Esophagus muscularis mucosa (tissue), 4 donors: ENCODE measurements around the gene LCORL. TPM values are rescaled to one million over a fixed set of nuclear protein-coding genes. Genes with fewer than 3 reads are reported as not detected.

Source experiments
- DNase-seq: peaks from one replicate; pipeline ENCODE4 v3.0.0-alpha.2; 2017; ENCODE audit errors: extremely low spot score
- H3K27ac ChIP-seq, 4 donors: fragments of 200-600 bp; sonication (generic); replicated peaks in 1 of 4; 1 replicate in 3 of 4; 2 replicates in 1 of 4; pipeline ENCODE4 v1.5.1; 2016 to 2019; ENCODE audit warnings: mild to moderate bottlenecking in 1 of 4
- H3K27me3 ChIP-seq, 4 donors: fragments of 200-600 bp; sonication (generic); one replicate each; pipeline versions ENCODE4 v1.5.1 to v1.6.0; 2016 to 2019
- H3K36me3 ChIP-seq, 4 donors: fragments of 200-600 bp; sonication (generic); one replicate each; pipeline ENCODE4 v1.5.1; 2016 to 2019
- H3K4me1 ChIP-seq, 4 donors: fragments of 200-600 bp; sonication (generic); one replicate each; pipeline ENCODE4 v1.5.1; 2016 to 2019
- H3K4me3 ChIP-seq, 4 donors: fragments of 200-600 bp; sonication (generic); 1 replicate in 2 of 4; 2 replicates in 2 of 4; pipeline ENCODE4 v1.5.1; 2016 to 2019; ENCODE audit warnings: mild to moderate bottlenecking in 4 of 4, moderate library complexity in 1 of 4
- H3K9me3 ChIP-seq, 4 donors: fragments of 200-600 bp; sonication (generic); 1 replicate in 3 of 4; 2 replicates in 1 of 4; pipeline ENCODE4 v1.5.1; 2016 to 2019
- CTCF ChIP-seq, 3 experiments: fragments of 200-600 bp in 2 of 3; fragments of 450-650 bp in 1 of 3; sonication (generic) in 2 of 3; IDR thresholded peaks; one replicate each; pipeline ENCODE4 v1.5.1; 2017 to 2019; ENCODE audit warnings: antibody characterized with exemption in 3 of 3, mild to moderate bottlenecking in 2 of 3, moderate library complexity in 1 of 3
- EP300 ChIP-seq: sonication (generic); formaldehyde crosslinking; IDR thresholded peaks from one replicate; pipeline ENCODE4 v1.6.1; 2017; ENCODE audit warnings: antibody characterized with exemption
- POLR2A ChIP-seq: fragments of 450-650 bp; IDR thresholded peaks from one replicate; pipeline ENCODE4 v1.6.1; 2017; ENCODE audit warnings: antibody characterized with exemption, moderate library complexity, mild to moderate bottlenecking, low read depth
- POLR2AphosphoS5 ChIP-seq, 2 donors: sonication (generic); formaldehyde crosslinking; IDR thresholded peaks; one replicate each; pipeline ENCODE4 v1.6.1; 2017; ENCODE audit warnings: antibody characterized with exemption in 2 of 2
- WGBS: methylation state at CpG from one replicate; pipeline ENCODE4 v1.1.5; 2018; 5-methylcytosine and 5-hydroxymethylcytosine counted together
- intact Hi-C: fragments of 100-400 bp; cut with DNase I; formaldehyde crosslinking; loops from one replicate; pipeline ENCODE4 v1.15.1; 2023
- total RNA-seq, 4 donors: library from RNA; depleted of rRNA; stranded (reverse); fragments of >200 nt; gene quantifications; one replicate each; pipeline versions ENCODE4 v1.1.0 to v1.2.1, GENCODE V29; 2016

Gene LCORL
- total RNA-seq, 4 donors from 2014 or later, result 7.6 to 14.1 (median 11.5) TPM

- no peaks in the 10 kb centered on the region for H3K27me3 ChIP-seq
- H3K9me3 ChIP-seq, result no peaks in the 10 kb centered on the region
- no peak overlapping the region for H3K27ac ChIP-seq
- H3K4me3 ChIP-seq, result no peak overlapping the region
- TF ChIP-seq POLR2AphosphoS5 (IDR thresholded peaks at IDR 0.05), result no peak
- TF ChIP-seq EP300, result no peak
- TF ChIP-seq POLR2A, result no peak
- TF ChIP-seq CTCF (IDR thresholded peaks at IDR 0.05), result peak; percentile 41 to 53 (median 47)
- intact Hi-C loops, result loop anchor here (1.0 kb wide), 1 partner anchor 776 kb away; no protein-coding TSS in a partner anchor
- H3K36me3 ChIP-seq, result no peaks in the 10 kb centered on the region
- no peaks in the 10 kb centered on the region for H3K4me1 ChIP-seq
- WGBS, result 56% methylated on average over 5 of the region's 5 CpGs
- DNase-seq, result no peak
Observed at GRCh38 chr4:17817027-17817426, 204.5 kb downstream of the LCORL start.

GRCh38 chr4:17816142-17816541 is 205.4 kb downstream of the LCORL start:
- H3K4me1 ChIP-seq, result peaks cover 3 to 6% (median 5%) of the 10 kb centered on the region in 4 donors
- H3K9me3 ChIP-seq, result no peaks in the 10 kb centered on the region
- H3K36me3 ChIP-seq, result no peaks in the 10 kb centered on the region
- no peak overlapping the region for H3K27ac ChIP-seq
- TF ChIP-seq POLR2A (no peak), CTCF (IDR thresholded peaks at IDR 0.05) (no peak), POLR2AphosphoS5 (IDR thresholded peaks at IDR 0.05) (no peak), EP300 (no peak)
- H3K27me3 ChIP-seq, result no peaks in the 10 kb centered on the region
- 97% methylated on average over 12 of the region's 12 CpGs for WGBS
- H3K4me3 ChIP-seq, result no peak overlapping the region
- intact Hi-C loops, result no loop called here
- no peak for DNase-seq

- no peak for DNase-seq
- H3K4me3 ChIP-seq, result no peak overlapping the region
- H3K9me3 ChIP-seq, result no peaks in the 10 kb centered on the region
- intact Hi-C loops, result loop anchor here (5.0 kb wide), 3 partner anchors 197 to 237 kb away; partner anchors contain the start of genes LAP3 and LCORL
- H3K27me3 ChIP-seq, result no peaks in the 10 kb centered on the region
- TF ChIP-seq POLR2A (no peak), EP300 (no peak), POLR2AphosphoS5 (IDR thresholded peaks at IDR 0.05) (no peak), CTCF (IDR thresholded peaks at IDR 0.05) (no peak)
- no peak overlapping the region for H3K27ac ChIP-seq
- no peaks in the 10 kb centered on the region for H3K36me3 ChIP-seq
- 63% methylated on average over 3 of the region's 3 CpGs for WGBS
- peaks cover 14 to 18% (median 15%) of the 10 kb centered on the region in 4 donors for H3K4me1 ChIP-seq
Observed at GRCh38 chr4:17814140-17814539, 207.4 kb downstream of the LCORL start.

- Histone ChIP-seq H3K27me3 (no peaks in the 10 kb centered on the region), H3K9me3 (no peaks in the 10 kb centered on the region), H3K4me1 (peaks cover 27 to 31% (median 28%) of the 10 kb centered on the region in 4 donors), H3K27ac (no peak overlapping the region), H3K36me3 (no peaks in the 10 kb centered on the region), H3K4me3 (no peak overlapping the region)
- intact Hi-C loops, result loop anchor here (5.0 kb wide), 3 partner anchors 196 to 236 kb away; partner anchors contain the start of genes LAP3 and LCORL
- TF ChIP-seq POLR2AphosphoS5 (IDR thresholded peaks at IDR 0.05) (no peak), CTCF (IDR thresholded peaks at IDR 0.05) (no peak), POLR2A (no peak), EP300 (no peak)
- DNase-seq, result no peak
- 64% methylated on average over 3 of the region's 3 CpGs for WGBS
Observed at GRCh38 chr4:17812801-17813200, 208.8 kb downstream of the LCORL start.

GRCh38 chr4:17812125-17812524 is 209.4 kb downstream of the LCORL start:
- no peaks in the 10 kb centered on the region for H3K36me3 ChIP-seq
- H3K9me3 ChIP-seq, result no peaks in the 10 kb centered on the region
- H3K27ac ChIP-seq, result no peak overlapping the region
- 14% methylated on average over 3 of the region's 3 CpGs for WGBS
- no peaks in the 10 kb centered on the region for H3K27me3 ChIP-seq
- TF ChIP-seq EP300 (no peak), POLR2A (no peak), POLR2AphosphoS5 (IDR thresholded peaks at IDR 0.05) (no peak), CTCF (IDR thresholded peaks at IDR 0.05) (no peak)
- intact Hi-C loops, result loop anchor here (5.0 kb wide), 3 partner anchors 195 to 235 kb away; partner anchors contain the start of genes LAP3 and LCORL
- no peak overlapping the region for H3K4me3 ChIP-seq
- no peak for DNase-seq
- peaks cover 30 to 38% (median 35%) of the 10 kb centered on the region in 4 donors for H3K4me1 ChIP-seq
